ENCODE data around the gene DOC2B. TPM values are rescaled to one million over a fixed set of nuclear protein-coding genes. Genes with fewer than 3 reads are reported as not detected.
A peak's percentile ranks its signal among the peaks of the same experiment; 100 is the strongest.

DOC2B gene
- total and polyA plus RNA-seq, 11 donors: 1.7 to 13.0 (median 5.8) TPM

GRCh38 chr17:163514-164098 lies 17.8 kb downstream of the DOC2B start:
- no peaks in the 10 kb centered on the region for H3K4me1 ChIP-seq
- no peaks in the 10 kb centered on the region for H3K9me3 ChIP-seq
- TF ChIP-seq CTCF (IDR thresholded peaks at IDR 0.05) (no peak), POLR2A (IDR thresholded peaks at IDR 0.05) (no peak)
- no peaks in the 10 kb centered on the region for H3K27me3 ChIP-seq
- intact Hi-C loops (cut with DNase I): loop anchor here in 3 of 10 donors (5.0 kb wide), 3 partner anchors 144 to 539 kb away; no protein-coding TSS in a partner anchor
- no peak overlapping the region for H3K27ac ChIP-seq
- H3K36me3 ChIP-seq: peaks cover 0 to 10% (median 0%) of the 10 kb centered on the region in 9 donors
- WGBS, 4 donors: 88 to 94% (median 91%) methylated on average over 9 to 11 of the region's 11 CpGs
- ATAC-seq (no peak), DNase-seq (no peak)
- H3K4me3 ChIP-seq: no peak overlapping the region

GRCh38 chr17:162689-163088 lies 18.8 kb downstream of the DOC2B start:
- ATAC-seq (no peak), DNase-seq (no peak)
- H3K4me3 ChIP-seq: no peak overlapping the region
- H3K36me3 ChIP-seq: peaks cover 0 to 10% (median 0%) of the 10 kb centered on the region in 9 donors
- intact Hi-C loops (cut with DNase I): loop anchor here in 3 of 10 donors (5.0 kb wide), 3 partner anchors 145 to 540 kb away; no protein-coding TSS in a partner anchor
- H3K27ac ChIP-seq: no peak overlapping the region
- H3K4me1 ChIP-seq: no peaks in the 10 kb centered on the region
- H3K27me3 ChIP-seq: no peaks in the 10 kb centered on the region
- 78 to 94% (median 90%) methylated on average over 10 to 11 of the region's 11 CpGs for WGBS, 4 donors
- no peak for TF ChIP-seq POLR2A (IDR thresholded peaks at IDR 0.05)
- no peak for TF ChIP-seq CTCF (IDR thresholded peaks at IDR 0.05)
- H3K9me3 ChIP-seq: no peaks in the 10 kb centered on the region

- no peak for TF ChIP-seq CTCF (IDR thresholded peaks at IDR 0.05)
- no peak for TF ChIP-seq POLR2A (IDR thresholded peaks at IDR 0.05)
These were observed 20.0 kb downstream of the DOC2B start for GRCh38 chr17:161481-161880.

GRCh38 chr17:160336-160735 lies 21.1 kb downstream of the DOC2B start:
- H3K4me1 ChIP-seq: no peaks in the 10 kb centered on the region
- intact Hi-C loops (cut with DNase I): loop anchor here in 3 of 10 donors (5.0 kb wide), 3 partner anchors 147 to 542 kb away; no protein-coding TSS in a partner anchor
- H3K27me3 ChIP-seq: no peaks in the 10 kb centered on the region
- H3K4me3 ChIP-seq: no peak overlapping the region
- no peaks in the 10 kb centered on the region for H3K9me3 ChIP-seq
- no peak overlapping the region for H3K27ac ChIP-seq
- peaks cover 0 to 18% (median 3%) of the 10 kb centered on the region in 9 donors for H3K36me3 ChIP-seq
- TF ChIP-seq CTCF (IDR thresholded peaks at IDR 0.05) (no peak), POLR2A (IDR thresholded peaks at IDR 0.05) (no peak)
- 91 to 95% (median 95%) methylated on average over 13 of the region's 13 CpGs for WGBS, 4 donors
- peak in 1 of 5 donors; percentile 18 for DNase-seq
- ATAC-seq: no peak

More at GRCh38 chr17:161481-161880, 20.0 kb downstream of the DOC2B start:
- Histone ChIP-seq H3K9me3 (no peaks in the 10 kb centered on the region), H3K27me3 (no peaks in the 10 kb centered on the region), H3K36me3 (peaks cover 0 to 10% (median 0%) of the 10 kb centered on the region in 9 donors), H3K27ac (no peak overlapping the region), H3K4me1 (no peaks in the 10 kb centered on the region), H3K4me3 (no peak overlapping the region)
- intact Hi-C loops (cut with DNase I): loop anchor here in 3 of 10 donors (5.0 kb wide), 3 partner anchors 146 to 541 kb away; no protein-coding TSS in a partner anchor
- WGBS, 4 donors: 82 to 90% (median 87%) methylated on average over 9 to 10 of the region's 10 CpGs
- ATAC-seq (no peak), DNase-seq (no peak)

Data from heart left ventricle (tissue), 16 donors.